ENCODE data around the gene PROM2. TPM values are rescaled to one million over a fixed set of nuclear protein-coding genes. Genes with fewer than 3 reads are reported as not detected.
"Not testable (repeated sequence)": the region's sequence is repeated elsewhere in the genome, so short reads cannot be mapped to it uniquely, and the experiment has no call there.

The PROM2 gene
- total RNA-seq, 1 experiment from 2014 or later, result 129 TPM

DNA sequence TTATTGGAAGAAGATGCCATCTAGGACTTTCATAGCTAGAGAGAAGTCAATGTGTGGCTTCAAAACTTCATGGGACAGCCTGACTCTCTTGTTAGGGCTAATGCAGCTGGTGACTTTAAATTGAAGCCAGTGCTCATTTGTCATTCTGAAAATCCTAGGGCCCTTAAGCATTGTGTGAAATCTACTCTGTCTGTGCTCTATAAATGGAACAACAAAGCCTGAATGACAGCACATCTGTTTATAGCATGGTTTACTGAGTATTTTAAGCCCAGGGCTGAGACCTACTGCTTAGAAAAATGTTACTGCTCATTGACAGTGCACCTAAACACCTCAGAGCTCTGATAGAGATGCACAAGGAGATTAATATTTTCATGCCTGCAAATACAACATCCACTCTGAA is 36.1 kb upstream of the PROM2 start:
- DNase-seq, result no peak
- Histone ChIP-seq H3K9me3 (ENCODE audit: insufficient read depth, low read depth) (peaks cover 33% of the 10 kb centered on the region; the same call in 1 of the 2 replicates), H3K27me3 (ENCODE audit: insufficient read depth, low read depth) (no peaks in the 10 kb centered on the region), H3K4me2 (no peak overlapping the region), H3K4me1 (replicated peaks; ENCODE audit: insufficient read depth) (no peaks in the 10 kb centered on the region), H3K79me2 (ENCODE audit: low read depth) (no peaks in the 10 kb centered on the region), H3K4me3 (no peak overlapping the region), H3K27ac (no peak overlapping the region), H4K20me1 (ENCODE audit: insufficient read depth) (no peaks in the 10 kb centered on the region), H3K9me2 (ENCODE audit: insufficient read depth) (no peaks in the 10 kb centered on the region), H2AFZ (no peak overlapping the region), H3K36me3 (ENCODE audit: low read depth) (no peaks in the 10 kb centered on the region), H3F3A (ENCODE audit: insufficient read depth, low read depth) (no peaks in the 10 kb centered on the region)
- BruUV-seq (replicated peaks), result no TSS peak
- ChIA-PET CTCF (no interaction called here), POLR2A (ENCODE audit: unreplicated experiment) (no interaction called here)
- no peak for TF ChIP-seq EZH2 (IDR thresholded peaks at IDR 0.05; ENCODE audit: low read depth)
- TF ChIP-seq, protein P1, sequence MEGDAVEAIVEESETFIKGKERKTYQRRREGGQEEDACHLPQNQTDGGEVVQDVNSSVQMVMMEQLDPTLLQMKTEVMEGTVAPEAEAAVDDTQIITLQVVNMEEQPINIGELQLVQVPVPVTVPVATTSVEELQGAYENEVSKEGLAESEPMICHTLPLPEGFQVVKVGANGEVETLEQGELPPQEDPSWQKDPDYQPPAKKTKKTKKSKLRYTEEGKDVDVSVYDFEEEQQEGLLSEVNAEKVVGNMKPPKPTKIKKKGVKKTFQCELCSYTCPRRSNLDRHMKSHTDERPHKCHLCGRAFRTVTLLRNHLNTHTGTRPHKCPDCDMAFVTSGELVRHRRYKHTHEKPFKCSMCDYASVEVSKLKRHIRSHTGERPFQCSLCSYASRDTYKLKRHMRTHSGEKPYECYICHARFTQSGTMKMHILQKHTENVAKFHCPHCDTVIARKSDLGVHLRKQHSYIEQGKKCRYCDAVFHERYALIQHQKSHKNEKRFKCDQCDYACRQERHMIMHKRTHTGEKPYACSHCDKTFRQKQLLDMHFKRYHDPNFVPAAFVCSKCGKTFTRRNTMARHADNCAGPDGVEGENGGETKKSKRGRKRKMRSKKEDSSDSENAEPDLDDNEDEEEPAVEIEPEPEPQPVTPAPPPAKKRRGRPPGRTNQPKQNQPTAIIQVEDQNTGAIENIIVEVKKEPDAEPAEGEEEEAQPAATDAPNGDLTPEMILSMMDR (conservative IDR thresholded peaks at IDR 0.05), result no peak
- intact Hi-C loops (cut with micrococcal nuclease; ENCODE audit: unreplicated experiment), result no loop called here

DNA sequence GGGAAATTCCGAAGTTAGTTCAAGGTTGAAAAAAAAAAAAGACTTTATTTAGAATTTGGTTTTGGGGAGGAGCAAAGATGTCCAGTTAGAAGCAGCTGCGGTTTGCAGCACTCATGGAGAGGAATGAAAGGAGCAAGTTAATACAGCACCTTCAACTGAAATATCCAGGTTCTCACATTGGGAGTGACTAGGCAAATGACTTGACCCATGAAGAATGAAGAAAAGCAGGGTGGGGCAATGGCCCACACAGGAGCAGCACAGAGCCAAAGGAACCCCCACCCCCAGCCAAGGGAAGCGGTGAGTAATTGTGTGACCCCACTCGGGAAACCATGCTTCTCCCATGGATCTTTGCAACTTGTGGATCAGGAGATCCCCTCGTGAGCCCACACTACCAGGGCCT is 34.2 kb upstream of the PROM2 start:
- intact Hi-C loops (cut with micrococcal nuclease; ENCODE audit: unreplicated experiment), result loop anchor here (2.0 kb wide), 1 partner anchor 35 kb away; the partner anchor contains the start of gene PROM2
- Histone ChIP-seq H3K4me1 (replicated peaks; ENCODE audit: insufficient read depth) (no peaks in the 10 kb centered on the region), H4K20me1 (ENCODE audit: insufficient read depth) (no peaks in the 10 kb centered on the region), H3K9me2 (ENCODE audit: insufficient read depth) (no peaks in the 10 kb centered on the region), H3K27ac (no peak overlapping the region), H3K4me2 (no peak overlapping the region), H3K9me3 (ENCODE audit: insufficient read depth, low read depth) (peaks cover 33% of the 10 kb centered on the region), H3K79me2 (ENCODE audit: low read depth) (no peaks in the 10 kb centered on the region), H2AFZ (no peak overlapping the region), H3K4me3 (no peak overlapping the region), H3K27me3 (ENCODE audit: insufficient read depth, low read depth) (no peaks in the 10 kb centered on the region), H3K36me3 (ENCODE audit: low read depth) (no peaks in the 10 kb centered on the region), H3F3A (ENCODE audit: insufficient read depth, low read depth) (no peaks in the 10 kb centered on the region)
- TF ChIP-seq, protein P1 (conservative IDR thresholded peaks at IDR 0.05), result no peak
- no peak for TF ChIP-seq EZH2 (IDR thresholded peaks at IDR 0.05; ENCODE audit: low read depth)
- ChIA-PET CTCF (interaction anchor here (0.6 to 0.7 kb wide), 2 partner anchors 33 to 1173 kb away, joined by 4 to 12 read pairs; partner anchors contain the start of gene ZNF892), POLR2A (ENCODE audit: unreplicated experiment) (interaction anchor here (0.6 to 0.7 kb wide), 2 partner anchors 35 to 84 kb away, joined by 3 to 4 read pairs; no protein-coding TSS in a partner anchor)
- DNase-seq, result peak; percentile 45 to 56
- TSS peak; percentile 67 for BruUV-seq (replicated peaks)

DNA sequence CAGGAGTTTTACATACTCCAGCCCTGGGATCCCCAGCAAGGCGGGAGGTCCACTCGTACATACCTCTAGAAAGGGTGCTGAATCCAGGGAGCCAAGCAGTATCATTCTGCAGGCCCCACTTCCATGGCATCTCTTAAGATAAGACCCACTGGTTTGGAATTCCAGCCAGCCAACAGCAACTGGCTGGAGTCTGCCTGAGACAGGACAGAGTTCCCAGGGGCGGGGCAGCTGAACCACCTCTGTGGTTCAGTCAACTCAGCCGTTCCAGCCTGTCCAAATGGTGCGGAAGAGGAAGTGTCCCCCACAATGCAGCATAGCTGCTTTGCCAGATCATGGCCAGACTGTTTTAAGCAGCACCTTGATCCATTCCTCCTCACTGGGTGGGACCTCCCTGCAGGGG is 33.7 kb upstream of the PROM2 start:
- intact Hi-C loops (cut with micrococcal nuclease; ENCODE audit: unreplicated experiment), result loop anchor here (2.0 kb wide), 1 partner anchor 34 kb away; the partner anchor contains the start of gene PROM2
- Histone ChIP-seq H3K27me3 (ENCODE audit: insufficient read depth, low read depth) (no peaks in the 10 kb centered on the region), H3K4me3 (no peak overlapping the region), H2AFZ (no peak overlapping the region), H3K27ac (no peak overlapping the region), H3K79me2 (ENCODE audit: low read depth) (no peaks in the 10 kb centered on the region), H3K36me3 (ENCODE audit: low read depth) (no peaks in the 10 kb centered on the region), H3K9me2 (ENCODE audit: insufficient read depth) (no peaks in the 10 kb centered on the region), H4K20me1 (ENCODE audit: insufficient read depth) (no peaks in the 10 kb centered on the region), H3K4me2 (no peak overlapping the region), H3K9me3 (ENCODE audit: insufficient read depth, low read depth) (peaks cover 33% of the 10 kb centered on the region), H3K4me1 (replicated peaks; ENCODE audit: insufficient read depth) (no peaks in the 10 kb centered on the region), H3F3A (ENCODE audit: insufficient read depth, low read depth) (no peaks in the 10 kb centered on the region)
- BruUV-seq (replicated peaks), result no TSS peak
- ChIA-PET CTCF (interaction anchor here (0.6 kb wide), 1 partner anchor 33 kb away, joined by 4 read pairs; the partner anchor contains the start of gene ZNF892), POLR2A (ENCODE audit: unreplicated experiment) (interaction anchor here (0.7 kb wide), 1 partner anchor 35 kb away, joined by 3 read pairs; no protein-coding TSS in a partner anchor)
- peak in 1 of 2 experiments; percentile 33 for DNase-seq
- TF ChIP-seq, protein P1 (conservative IDR thresholded peaks at IDR 0.05), result no peak
- no peak for TF ChIP-seq EZH2 (IDR thresholded peaks at IDR 0.05; ENCODE audit: low read depth)

DNA sequence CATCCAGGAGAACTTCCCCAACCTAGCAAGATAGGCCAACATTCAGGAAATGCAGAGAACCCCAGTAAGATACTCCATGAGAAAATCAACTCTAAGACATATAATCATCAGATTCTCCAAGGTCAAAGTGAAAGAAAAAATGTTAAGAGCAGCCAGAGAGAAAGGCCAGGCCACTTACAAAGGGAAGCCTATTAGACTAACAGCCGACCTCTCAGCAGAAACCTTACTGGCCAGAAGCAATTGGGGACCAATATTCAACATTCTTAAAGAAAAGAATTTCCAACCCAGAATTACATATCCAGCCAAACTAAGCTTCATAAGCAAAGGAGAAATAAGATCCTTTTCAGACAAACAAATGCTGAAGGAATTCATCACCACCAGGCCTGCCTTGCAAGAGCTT is 32.2 kb upstream of the PROM2 start:
- H3K79me2 ChIP-seq (ENCODE audit: low read depth); intact Hi-C loops (cut with micrococcal nuclease; ENCODE audit: unreplicated experiment); H4K20me1 ChIP-seq (ENCODE audit: insufficient read depth); POLR2A ChIA-PET (ENCODE audit: unreplicated experiment); H3K27ac ChIP-seq; DNase-seq; H3K27me3 ChIP-seq (ENCODE audit: insufficient read depth, low read depth); H3K36me3 ChIP-seq (ENCODE audit: low read depth); H3F3A ChIP-seq (ENCODE audit: insufficient read depth, low read depth); H3K9me2 ChIP-seq (ENCODE audit: insufficient read depth); H3K4me2 ChIP-seq; H3K4me3 ChIP-seq; CTCF ChIA-PET; H2AFZ ChIP-seq; H3K4me1 ChIP-seq (replicated peaks; ENCODE audit: insufficient read depth); BruUV-seq (replicated peaks): not testable (repeated sequence)
- H3K9me3 ChIP-seq (ENCODE audit: insufficient read depth, low read depth), result peaks cover 26% of the 10 kb centered on the region
